HG02970 (cell line): ENCODE data around the gene TCF7L2.

Source experiments
- ATAC-seq: cut with Tn5 transposase; IDR thresholded peaks from one replicate; pipeline ENCODE4 v1.9.1; 2021; ENCODE audit warnings: mild to moderate bottlenecking, moderate library complexity, moderate number of reproducible peaks; ENCODE audit not compliant: unreplicated experiment, low FRiP score

Gene TCF7L2

DNA sequence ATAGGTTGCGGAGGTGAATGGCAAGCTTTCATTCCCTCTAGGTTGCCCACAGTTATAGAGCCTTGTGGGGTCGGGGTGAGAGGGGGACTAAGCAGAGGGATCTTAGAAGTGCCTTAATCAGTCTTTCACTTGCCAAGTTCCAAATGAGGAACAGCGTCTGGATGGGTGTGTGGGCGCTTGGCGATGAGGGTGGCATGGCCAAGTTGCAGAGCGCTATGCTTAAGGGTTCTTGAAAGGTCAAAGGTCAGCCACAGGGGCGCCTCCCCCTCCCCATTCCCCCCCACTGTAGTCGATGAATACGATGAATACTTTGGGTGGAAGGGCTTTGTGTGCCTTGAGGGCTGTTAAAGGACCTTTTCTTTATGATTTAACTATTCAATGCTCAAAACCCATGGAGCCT, 185.0 kb downstream of the TCF7L2 start:
- no peak for ATAC-seq

GRCh38 chr10:113137941-113138685, 188.1 kb downstream of the TCF7L2 start:
- no peak for ATAC-seq

GRCh38 chr10:113138937-113139585, 189.0 kb downstream of the TCF7L2 start:
- no peak for ATAC-seq

- no peak for ATAC-seq
Observed at GRCh38 chr10:113139699-113140098, 189.7 kb downstream of the TCF7L2 start.

DNA sequence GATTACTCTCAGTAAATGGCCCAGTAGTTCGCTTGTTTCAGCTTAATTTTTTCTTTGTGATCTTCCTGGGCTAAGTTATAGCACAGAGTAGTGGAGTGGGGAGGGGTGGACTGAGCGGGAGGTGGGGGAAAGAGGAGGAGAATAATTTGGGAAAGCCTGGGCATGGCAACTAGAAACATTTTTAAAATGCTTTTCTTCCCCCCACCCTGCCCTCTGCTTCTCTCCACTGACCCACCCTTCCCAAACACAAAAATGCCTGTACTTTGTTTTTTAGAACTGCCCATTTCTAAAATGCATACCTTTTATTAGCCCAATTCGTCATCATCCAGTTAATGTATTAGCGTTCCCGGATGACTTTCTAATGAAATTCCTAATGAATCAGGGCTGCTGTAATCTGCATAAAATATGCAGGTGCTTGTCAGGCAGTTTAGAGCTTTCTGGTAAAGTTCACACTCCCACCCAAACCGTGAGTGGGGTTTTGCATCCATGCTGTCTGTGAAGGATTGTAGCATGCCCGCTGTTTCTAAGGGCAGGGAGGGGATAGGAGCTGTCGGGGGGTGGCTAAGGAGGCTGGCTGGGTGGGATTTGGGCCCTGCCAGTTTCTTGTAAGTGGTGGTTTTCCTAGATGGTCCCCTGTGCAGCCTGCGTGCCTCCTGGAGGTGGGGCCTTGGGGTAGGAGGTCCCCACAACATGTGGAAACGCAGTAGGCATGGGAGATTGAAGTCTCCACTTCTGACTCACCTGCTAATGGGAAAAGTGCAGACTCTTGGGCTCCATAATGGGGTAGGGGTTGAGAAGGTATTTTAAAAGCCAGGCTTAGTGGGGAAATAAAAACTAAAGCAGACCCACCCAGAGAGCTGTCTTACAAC, 190.3 kb downstream of the TCF7L2 start:
- ATAC-seq, result no peak

DNA sequence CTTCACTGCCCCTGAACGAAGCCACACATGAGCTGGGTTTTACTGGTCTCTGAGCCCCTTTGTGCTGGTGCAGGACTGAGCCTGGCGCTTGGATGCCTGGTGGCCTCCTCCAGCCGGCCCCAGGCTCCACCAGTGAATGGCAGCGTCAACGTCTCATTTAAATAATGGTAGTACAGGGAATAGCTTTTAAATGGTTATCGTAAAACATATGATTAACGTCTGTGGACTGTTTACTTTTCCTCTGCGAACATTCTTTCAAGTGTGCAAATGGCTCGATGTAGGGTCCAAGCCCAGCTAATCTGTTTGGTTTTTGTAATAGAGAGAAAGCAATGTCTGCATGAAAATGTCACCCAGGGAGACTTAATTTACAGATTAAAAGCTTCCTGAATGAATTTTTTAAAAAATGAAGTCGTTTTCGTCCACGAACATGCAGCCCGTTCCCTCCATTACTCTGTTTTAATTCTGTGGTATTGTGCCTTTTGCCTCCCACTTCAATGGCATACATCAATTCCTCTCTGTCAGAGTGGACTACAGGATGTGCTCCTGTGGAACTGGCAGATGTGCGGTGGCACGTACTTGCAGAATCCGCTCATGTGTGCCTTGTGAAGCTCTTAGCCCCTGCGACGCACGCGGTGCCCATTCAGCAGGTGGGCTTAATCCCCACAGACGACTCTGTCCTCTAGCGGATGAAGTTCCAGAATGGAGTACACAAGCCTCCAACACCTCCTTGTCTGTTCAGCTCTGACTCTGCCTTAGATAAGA, 192.7 kb downstream of the TCF7L2 start:
- no peak for ATAC-seq

GRCh38 chr10:113144576-113144975, 194.5 kb downstream of the TCF7L2 start:
- ATAC-seq, result no peak

DNA sequence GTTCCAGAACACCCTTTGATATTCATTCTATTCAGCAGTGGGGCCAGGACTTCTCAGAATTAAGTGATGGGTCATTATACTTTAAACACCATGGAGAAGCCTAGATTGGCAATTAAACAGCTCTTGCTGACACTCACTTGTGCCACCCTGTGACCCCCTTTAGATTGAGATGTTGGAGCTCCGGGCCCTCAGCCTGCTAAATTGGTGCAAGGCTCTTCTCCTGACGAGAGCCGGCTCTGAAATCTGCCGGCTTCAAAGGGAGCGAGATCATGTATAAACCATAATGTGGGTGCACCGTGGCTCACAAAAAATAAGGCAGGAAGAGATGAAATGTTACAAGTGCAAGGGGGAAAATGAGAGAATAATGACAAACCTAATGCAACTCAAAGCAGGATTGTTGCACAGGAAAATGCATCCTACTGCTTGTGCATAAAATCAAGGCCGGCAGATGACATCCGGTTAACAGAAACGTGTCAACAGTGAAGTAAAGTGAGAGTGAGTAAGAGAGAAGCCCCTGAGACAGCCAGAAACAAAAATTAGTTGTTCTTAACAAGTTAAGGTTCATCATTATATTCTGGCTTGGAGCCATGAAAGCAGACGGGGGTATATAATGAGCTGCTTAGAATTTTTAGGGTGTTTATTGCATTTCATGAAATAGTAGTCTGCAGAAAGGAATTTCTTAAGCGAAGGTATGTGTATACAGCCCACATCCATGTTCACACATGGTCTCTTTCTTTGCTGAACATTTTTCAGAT, 198.2 kb downstream of the TCF7L2 start:
- ATAC-seq, result no peak

DNA sequence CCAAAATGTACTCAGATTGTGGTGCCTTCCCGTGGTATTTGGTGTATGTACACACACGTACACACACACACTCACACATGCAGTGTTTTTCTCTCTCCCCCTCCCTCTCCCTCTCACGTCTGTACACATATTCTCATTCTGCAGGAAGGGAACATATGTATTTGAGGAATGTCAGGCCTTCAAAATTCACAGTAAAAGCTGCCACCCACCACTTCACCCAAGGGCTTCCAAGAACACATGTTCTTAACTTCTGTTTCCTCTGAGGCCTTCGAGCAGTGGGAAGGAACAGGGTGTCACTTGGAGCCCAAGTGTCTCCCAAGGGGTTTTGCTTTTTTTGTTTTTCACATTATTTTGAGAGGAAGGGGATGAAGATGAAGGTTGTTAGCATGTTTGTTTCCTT, 198.9 kb downstream of the TCF7L2 start:
- ATAC-seq, result no peak

- ATAC-seq, result no peak
Observed at GRCh38 chr10:113149626-113150025, 199.6 kb downstream of the TCF7L2 start.

GRCh38 chr10:113151190-113151666, 201.2 kb downstream of the TCF7L2 start:
- no peak for ATAC-seq

- ATAC-seq, result no peak
Observed at GRCh38 chr10:113153493-113154102, 203.6 kb downstream of the TCF7L2 start.

- ATAC-seq, result no peak
Observed at GRCh38 chr10:113157441-113157840, 207.4 kb downstream of the TCF7L2 start.

DNA sequence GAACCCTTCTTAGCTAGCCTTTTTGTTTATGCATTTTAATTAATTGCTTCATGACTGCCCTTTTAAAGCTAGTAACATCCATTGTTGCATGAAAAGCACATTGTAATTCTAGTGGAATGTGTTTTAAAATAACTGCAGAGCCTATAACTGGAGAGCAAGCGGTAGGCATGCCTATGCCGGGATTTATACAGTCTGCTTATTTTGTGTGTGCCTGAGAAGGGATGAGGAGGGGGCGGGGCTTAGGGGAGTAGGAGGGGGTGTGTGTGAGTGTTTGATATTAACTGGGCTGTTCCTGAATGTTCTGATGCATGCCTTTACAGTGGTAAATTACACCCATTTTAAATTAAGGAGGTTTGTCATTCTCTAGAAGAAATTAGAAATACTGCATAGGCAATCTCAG, 208.1 kb downstream of the TCF7L2 start:
- no peak for ATAC-seq

DNA sequence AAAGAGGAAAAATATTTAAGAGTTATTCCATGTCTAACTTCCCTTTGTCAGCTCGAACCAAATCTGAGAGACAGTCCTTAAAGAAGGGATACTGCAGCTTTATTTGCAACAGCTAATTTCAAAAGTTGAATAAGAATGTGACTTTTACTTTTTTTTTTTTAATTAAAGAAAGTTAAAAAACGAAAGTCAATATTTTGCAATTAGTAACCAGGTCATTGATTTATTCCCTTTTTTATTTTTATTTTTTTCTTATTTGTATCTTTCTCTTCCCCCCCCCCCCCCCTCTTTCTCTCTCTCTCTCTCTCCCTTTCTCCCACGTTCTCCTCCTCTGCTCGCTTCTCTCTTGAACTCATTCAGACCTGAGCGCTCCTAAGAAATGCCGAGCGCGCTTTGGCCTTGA, 209.5 kb downstream of the TCF7L2 start:
- no peak for ATAC-seq

GRCh38 chr10:113160641-113161040, 210.6 kb downstream of the TCF7L2 start:
- no peak for ATAC-seq

DNA sequence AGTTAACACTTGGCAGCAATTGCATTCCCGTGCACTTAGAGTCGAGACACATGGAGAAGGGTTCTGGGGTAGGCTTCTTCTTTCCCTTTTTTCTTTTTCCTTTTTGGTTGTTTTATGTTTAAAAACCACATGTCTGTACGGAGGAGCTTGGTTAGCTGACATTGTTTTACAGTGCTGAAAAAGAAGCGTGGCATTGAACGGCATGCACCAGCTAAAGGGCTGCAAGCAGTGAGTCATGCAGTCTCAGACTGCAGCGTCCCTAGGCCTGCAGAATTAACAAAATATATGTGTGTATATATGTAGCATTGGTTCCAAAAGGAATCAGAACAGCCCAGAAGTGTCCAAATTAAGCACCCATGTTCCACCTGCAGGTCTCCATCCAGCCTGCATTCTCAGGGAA, 211.0 kb downstream of the TCF7L2 start:
- ATAC-seq, result no peak

DNA sequence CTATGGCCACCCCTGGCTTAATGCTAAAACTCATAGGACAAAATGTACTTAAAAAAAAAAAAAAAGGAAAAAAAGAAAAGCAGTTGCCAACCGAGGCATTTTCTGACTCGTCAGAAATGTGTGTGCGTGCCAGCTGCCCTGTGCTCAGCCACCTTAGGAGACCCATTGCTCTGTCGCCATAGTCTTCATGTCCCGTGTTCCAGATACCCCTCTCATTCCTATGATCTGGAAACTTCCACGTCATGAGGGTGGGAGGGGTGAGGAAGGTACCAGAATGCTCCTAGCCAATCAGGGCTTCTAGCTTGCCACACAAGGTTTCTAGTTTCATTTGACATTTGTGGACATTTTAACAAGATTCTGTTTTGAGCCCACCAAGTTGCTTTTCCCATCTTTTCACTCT, 212.9 kb downstream of the TCF7L2 start:
- no peak for ATAC-seq

GRCh38 chr10:113165673-113166072, 215.6 kb downstream of the TCF7L2 start:
- ATAC-seq, result no peak
